Neural cell (in vitro differentiated cells): ENCODE results near the gene NPS. TPM values are rescaled to one million over a fixed set of nuclear protein-coding genes. Genes with fewer than 3 reads are reported as not detected.

Source experiments
- H2AFZ ChIP-seq: fragments of 200-600, 300-800 bp; sonication (generic), shearing (Covaris generic); 2 replicates; pipeline ENCODE4 v1.6.0; 2014; ENCODE audit warnings: low read depth, mild to moderate bottlenecking, antibody characterized with exemption, low read length, moderate library complexity
- H3F3A ChIP-seq: fragments of 200-600 bp; shearing (Covaris generic); 2 replicates; pipeline ENCODE4 v1.6.1; 2016; ENCODE audit warnings: mild to moderate bottlenecking, moderate library complexity, mixed read lengths, antibody characterized with exemption, low read length; ENCODE audit not compliant: insufficient read depth, poor library complexity, severe bottlenecking
- H3K27ac ChIP-seq: fragments of 200-600, 300-800 bp; sonication (generic), shearing (Covaris generic); 2 replicates; pipeline ENCODE4 v1.5.1; 2014; ENCODE audit warnings: mild to moderate bottlenecking, low read length, moderate library complexity
- H3K27me3 ChIP-seq: fragments of 300-800, 200-600 bp; sonication (generic), shearing (Covaris generic); 2 replicates; pipeline ENCODE4 v1.6.0; 2014; ENCODE audit warnings: mild to moderate bottlenecking, low read depth, low read length, moderate library complexity; ENCODE audit not compliant: insufficient read depth
- H3K36me3 ChIP-seq: fragments of 300-800, 200-600 bp; sonication (generic), shearing (Covaris generic); 2 replicates; pipeline ENCODE4 v1.5.1; 2014; ENCODE audit warnings: mild to moderate bottlenecking, antibody characterized with exemption, low read length, moderate library complexity; ENCODE audit not compliant: insufficient read depth
- H3K4me2 ChIP-seq: fragments of 300-800, 200-600 bp; sonication (generic), shearing (Covaris generic); 2 replicates; pipeline ENCODE4 v1.6.0; 2014; ENCODE audit warnings: mild to moderate bottlenecking, low read length
- H3K4me3 ChIP-seq: fragments of 300-800, 200-600 bp; sonication (generic), shearing (Covaris generic); 2 replicates; pipeline ENCODE4 v1.5.1; 2014; ENCODE audit warnings: mild to moderate bottlenecking, low read length, moderate library complexity
- H3K79me2 ChIP-seq: fragments of 200-600 bp; shearing (Covaris generic); replicated peaks from 2 replicates; pipeline ENCODE4 v1.6.0; 2014; ENCODE audit warnings: mild to moderate bottlenecking, low read length, moderate library complexity; ENCODE audit not compliant: insufficient read depth
- H3K9ac ChIP-seq: fragments of 300-800, 200-600 bp; sonication (generic), shearing (Covaris generic); 2 replicates; pipeline ENCODE4 v1.6.1; 2016; ENCODE audit warnings: mild to moderate bottlenecking, low read length, mixed read lengths
- H3K9me2 ChIP-seq: fragments of 200-600 bp; shearing (Covaris generic); 2 replicates; pipeline ENCODE4 v1.6.1; 2016; ENCODE audit warnings: mild to moderate bottlenecking, low read length, mixed read lengths; ENCODE audit not compliant: insufficient read depth
- H3K9me3 ChIP-seq: fragments of 200-600, 300-800 bp; sonication (generic), shearing (Covaris generic); 2 replicates; pipeline ENCODE4 v1.6.1; 2016; ENCODE audit warnings: mild to moderate bottlenecking, mixed run types, low read length, moderate library complexity, mixed read lengths
- H4K20me1 ChIP-seq: fragments of 200-600 bp; shearing (Covaris generic); 2 replicates; pipeline ENCODE4 v1.6.1; 2016; ENCODE audit warnings: mild to moderate bottlenecking, mixed run types; ENCODE audit not compliant: insufficient read depth
- CTCF ChIP-seq: fragments of 450-650 bp; IDR thresholded peaks from 2 replicates; pipeline ENCODE4 v1.5.1; 2014; ENCODE audit warnings: antibody characterized with exemption, mild to moderate bottlenecking, moderate library complexity; ENCODE audit not compliant: poor library complexity, severe bottlenecking
- EP300 ChIP-seq: fragments of 450-650 bp; conservative IDR thresholded peaks from 2 replicates; pipeline ENCODE4 v1.6.1; 2014; ENCODE audit warnings: antibody characterized with exemption, mild to moderate bottlenecking, moderate library complexity; ENCODE audit not compliant: poor library complexity, severe bottlenecking
- EZH2 ChIP-seq: fragments of 200-600, 300-800 bp; shearing (Covaris generic), sonication (generic); IDR thresholded peaks from 2 replicates; pipeline ENCODE4 v1.6.1; 2014; ENCODE audit warnings: antibody characterized with exemption, low read length, borderline replicate concordance, mild to moderate bottlenecking; ENCODE audit not compliant: insufficient read depth, poor library complexity, severe bottlenecking
- MXI1 ChIP-seq: fragments of 450-650 bp; conservative IDR thresholded peaks from 2 replicates; pipeline ENCODE4 v1.6.1; 2014; ENCODE audit warnings: antibody characterized with exemption, mild to moderate bottlenecking; ENCODE audit not compliant: poor library complexity, severe bottlenecking
- POLR2AphosphoS5 ChIP-seq: IDR thresholded peaks from 2 replicates; pipeline ENCODE4 v1.6.1; 2012
- RAD21 ChIP-seq: fragments of 450-650 bp; conservative IDR thresholded peaks from 2 replicates; pipeline ENCODE4 v1.6.1; 2014; ENCODE audit warnings: antibody characterized with exemption, mild to moderate bottlenecking, moderate library complexity
- REST ChIP-seq: IDR thresholded peaks from 2 replicates; pipeline ENCODE4 v1.6.1; 2012; ENCODE audit warnings: borderline replicate concordance
- SMC3 ChIP-seq: fragments of 450-650 bp; conservative IDR thresholded peaks from 2 replicates; pipeline ENCODE4 v1.6.1; 2014; ENCODE audit warnings: antibody characterized with exemption, mild to moderate bottlenecking, moderate library complexity; ENCODE audit not compliant: poor library complexity
- TAF1 ChIP-seq: IDR thresholded peaks from 2 replicates; pipeline ENCODE4 v1.6.1; 2012; ENCODE audit warnings: low read depth
- polyA plus RNA-seq: library from polyadenylated mRNA; depleted of rRNA; stranded (reverse); fragments of >200 nt; gene quantifications from 2 replicates; pipeline ENCODE4 v1.2.3, GENCODE V29; 2014

The NPS gene
- polyA plus RNA-seq, 1 donor from 2014 or later: not detected

- H3K4me3 ChIP-seq: no peak overlapping the region
- H3K4me2 ChIP-seq: no peak overlapping the region
- H3K9me2 ChIP-seq: no peaks in the 10 kb centered on the region
- no peak overlapping the region for H3K27ac ChIP-seq
- no peaks in the 10 kb centered on the region for H3K27me3 ChIP-seq
- H3F3A ChIP-seq: no peaks in the 10 kb centered on the region
- H4K20me1 ChIP-seq: no peaks in the 10 kb centered on the region
- no peak overlapping the region for H3K9ac ChIP-seq
- H3K79me2 ChIP-seq: no peaks in the 10 kb centered on the region
- no peak overlapping the region for H2AFZ ChIP-seq
- no peaks in the 10 kb centered on the region for H3K36me3 ChIP-seq
- TF ChIP-seq REST: peak; percentile 44
- no peak for TF ChIP-seq TAF1
- no peaks in the 10 kb centered on the region for H3K9me3 ChIP-seq
These were observed 43.0 kb upstream of the NPS start for GRCh38 chr10:127506094-127506493.

GRCh38 chr10:127522298-127522697 is 26.8 kb upstream of the NPS start:
- H3K27me3 ChIP-seq: no peaks in the 10 kb centered on the region
- H3F3A ChIP-seq: no peaks in the 10 kb centered on the region
- no peak overlapping the region for H3K27ac ChIP-seq
- H3K9me3 ChIP-seq: no peaks in the 10 kb centered on the region
- H3K36me3 ChIP-seq: no peaks in the 10 kb centered on the region
- no peaks in the 10 kb centered on the region for H3K79me2 ChIP-seq
- H3K9me2 ChIP-seq: no peaks in the 10 kb centered on the region
- H4K20me1 ChIP-seq: no peaks in the 10 kb centered on the region
- no peak overlapping the region for H2AFZ ChIP-seq
- H3K4me3 ChIP-seq: no peak overlapping the region
- no peak for TF ChIP-seq MXI1
- TF ChIP-seq CTCF: no peak
- no peak for TF ChIP-seq EZH2
- TF ChIP-seq EP300: no peak
- TF ChIP-seq POLR2AphosphoS5: no peak
- no peak for TF ChIP-seq RAD21
- TF ChIP-seq SMC3: no peak
- no peak for TF ChIP-seq REST
- TF ChIP-seq TAF1: no peak
- H3K4me2 ChIP-seq: no peak overlapping the region
- no peak overlapping the region for H3K9ac ChIP-seq
